Measurements from ENCODE around the gene STEAP1B. TPM values are rescaled to one million over a fixed set of nuclear protein-coding genes. Genes with fewer than 3 reads are reported as not detected.

The STEAP1B gene
- total RNA-seq, 2 experiments from 2014 or later: not detected

- Mint-ChIP-seq H3K4me1 (ENCODE audit: low read depth) (no peaks in the 10 kb centered on the region), H3K4me3 (no peak overlapping the region), H3K27ac (no peak overlapping the region), H3K27me3 (peaks cover under 1% of the 10 kb centered on the region), H3K36me3 (no peaks in the 10 kb centered on the region), H3K9me3 (no peaks in the 10 kb centered on the region)
- ChIA-PET POLR2A (no interaction called here), CTCF (no interaction called here)
- intact Hi-C loops (cut with micrococcal nuclease): no loop called here
- no peak for DNase-seq
These were observed 113.7 kb downstream of the STEAP1B start for GRCh38 chr7:22386206-22386858.

- Mint-ChIP-seq H3K27ac (no peak overlapping the region), H3K36me3 (no peaks in the 10 kb centered on the region), H3K27me3 (peaks cover 3% of the 10 kb centered on the region), H3K4me3 (no peak overlapping the region), H3K9me3 (no peaks in the 10 kb centered on the region), H3K4me1 (ENCODE audit: low read depth) (no peaks in the 10 kb centered on the region)
- CTCF ChIA-PET: no interaction called here
- no peak for DNase-seq
- intact Hi-C loops (cut with micrococcal nuclease): no loop called here
- POLR2A ChIA-PET: no interaction called here
These were observed 114.7 kb downstream of the STEAP1B start for GRCh38 chr7:22385326-22385725.

- intact Hi-C loops (cut with micrococcal nuclease): no loop called here
- Mint-ChIP-seq H3K27ac (no peak overlapping the region), H3K4me1 (ENCODE audit: low read depth) (no peaks in the 10 kb centered on the region), H3K27me3 (peaks cover 4% of the 10 kb centered on the region), H3K36me3 (no peaks in the 10 kb centered on the region), H3K9me3 (no peaks in the 10 kb centered on the region), H3K4me3 (no peak overlapping the region)
- no peak for DNase-seq
- ChIA-PET CTCF (interaction anchor here (0.6 kb wide), 1 partner anchor 103 kb away, joined by 4 read pairs; no protein-coding TSS in a partner anchor), POLR2A (no interaction called here)
These were observed 119.7 kb downstream of the STEAP1B start for GRCh38 chr7:22380333-22380732.

- H3K36me3 Mint-ChIP-seq: no peaks in the 10 kb centered on the region
These were observed 121.6 kb downstream of the STEAP1B start for GRCh38 chr7:22378199-22378980.

GRCh38 chr7:22377703-22378102, 122.3 kb downstream of the STEAP1B start:
- ChIA-PET POLR2A (no interaction called here), CTCF (no interaction called here)
- Mint-ChIP-seq H3K9me3 (no peaks in the 10 kb centered on the region), H3K4me3 (no peak overlapping the region), H3K4me1 (ENCODE audit: low read depth) (no peaks in the 10 kb centered on the region), H3K27me3 (peaks cover 4% of the 10 kb centered on the region), H3K36me3 (no peaks in the 10 kb centered on the region), H3K27ac (no peak overlapping the region)
- intact Hi-C loops (cut with micrococcal nuclease): no loop called here
- no peak for DNase-seq

More at GRCh38 chr7:22378199-22378980, 121.6 kb downstream of the STEAP1B start:
- peaks cover 4% of the 10 kb centered on the region for H3K27me3 Mint-ChIP-seq
- intact Hi-C loops (cut with micrococcal nuclease): no loop called here
- ChIA-PET CTCF (no interaction called here), POLR2A (no interaction called here)
- no peak overlapping the region for H3K4me3 Mint-ChIP-seq
- H3K27ac Mint-ChIP-seq: no peak overlapping the region
- no peaks in the 10 kb centered on the region for H3K9me3 Mint-ChIP-seq
- DNase-seq: no peak
- no peaks in the 10 kb centered on the region for H3K4me1 Mint-ChIP-seq (ENCODE audit: low read depth)

- intact Hi-C loops (cut with micrococcal nuclease): no loop called here
- POLR2A ChIA-PET: no interaction called here
- no peaks in the 10 kb centered on the region for H3K36me3 Mint-ChIP-seq
These were observed 124.5 kb downstream of the STEAP1B start for GRCh38 chr7:22375359-22376048.

GRCh38 chr7:22373911-22374310, 126.1 kb downstream of the STEAP1B start:
- no peak overlapping the region for H3K4me3 Mint-ChIP-seq
- no peak for DNase-seq
- no peaks in the 10 kb centered on the region for H3K36me3 Mint-ChIP-seq
- CTCF ChIA-PET: no interaction called here
- POLR2A ChIA-PET: no interaction called here
- no peaks in the 10 kb centered on the region for H3K4me1 Mint-ChIP-seq (ENCODE audit: low read depth)
- H3K9me3 Mint-ChIP-seq: no peaks in the 10 kb centered on the region
- H3K27me3 Mint-ChIP-seq: peaks cover 5% of the 10 kb centered on the region
- no peak overlapping the region for H3K27ac Mint-ChIP-seq
- intact Hi-C loops (cut with micrococcal nuclease): no loop called here

More at GRCh38 chr7:22375359-22376048, 124.5 kb downstream of the STEAP1B start:
- H3K4me3 Mint-ChIP-seq: no peak overlapping the region
- H3K27me3 Mint-ChIP-seq: peaks cover 2% of the 10 kb centered on the region
- CTCF ChIA-PET: interaction anchor here (0.8 kb wide), 1 partner anchor 272 kb away, joined by 3 read pairs; no protein-coding TSS in a partner anchor
- no peak overlapping the region for H3K27ac Mint-ChIP-seq
- no peaks in the 10 kb centered on the region for H3K4me1 Mint-ChIP-seq (ENCODE audit: low read depth)
- H3K9me3 Mint-ChIP-seq: no peaks in the 10 kb centered on the region
- DNase-seq: no peak

GRCh38 chr7:22373388-22373787, 126.6 kb downstream of the STEAP1B start:
- intact Hi-C loops (cut with micrococcal nuclease): no loop called here
- no peaks in the 10 kb centered on the region for H3K4me1 Mint-ChIP-seq (ENCODE audit: low read depth)
- POLR2A ChIA-PET: no interaction called here
- H3K27ac Mint-ChIP-seq: no peak overlapping the region
- H3K27me3 Mint-ChIP-seq: peaks cover 5% of the 10 kb centered on the region
- CTCF ChIA-PET: no interaction called here
- DNase-seq: no peak
- H3K36me3 Mint-ChIP-seq: no peaks in the 10 kb centered on the region
- no peaks in the 10 kb centered on the region for H3K9me3 Mint-ChIP-seq
- no peak overlapping the region for H3K4me3 Mint-ChIP-seq

- Mint-ChIP-seq H3K27me3 (peaks cover 5% of the 10 kb centered on the region), H3K9me3 (no peaks in the 10 kb centered on the region), H3K27ac (no peak overlapping the region), H3K4me1 (ENCODE audit: low read depth) (no peaks in the 10 kb centered on the region), H3K4me3 (no peak overlapping the region), H3K36me3 (no peaks in the 10 kb centered on the region)
- intact Hi-C loops (cut with micrococcal nuclease): no loop called here
- ChIA-PET POLR2A (no interaction called here), CTCF (no interaction called here)
- DNase-seq: no peak
These were observed 127.1 kb downstream of the STEAP1B start for GRCh38 chr7:22372863-22373262.

- H3K27me3 Mint-ChIP-seq: peaks cover 5% of the 10 kb centered on the region
- ChIA-PET CTCF (no interaction called here), POLR2A (no interaction called here)
- H3K4me3 Mint-ChIP-seq: no peak overlapping the region
- no peaks in the 10 kb centered on the region for H3K9me3 Mint-ChIP-seq
- no peak for DNase-seq
- intact Hi-C loops (cut with micrococcal nuclease): no loop called here
- no peak overlapping the region for H3K27ac Mint-ChIP-seq
- no peaks in the 10 kb centered on the region for H3K4me1 Mint-ChIP-seq (ENCODE audit: low read depth)
- H3K36me3 Mint-ChIP-seq: no peaks in the 10 kb centered on the region
These were observed 128.1 kb downstream of the STEAP1B start for GRCh38 chr7:22371878-22372277.
